HG03521 (cell line): ENCODE data around the gene CAMK2N1.
"Not testable (repeated sequence)": the region's sequence is repeated elsewhere in the genome, so short reads cannot be mapped to it uniquely, and the experiment has no call there.

ENCODE experiments used
- ATAC-seq: cut with Tn5 transposase; IDR thresholded peaks from one replicate; pipeline ENCODE4 v1.9.1; 2021; ENCODE audit warnings: mild to moderate bottlenecking, moderate library complexity; ENCODE audit not compliant: unreplicated experiment

Gene CAMK2N1

DNA sequence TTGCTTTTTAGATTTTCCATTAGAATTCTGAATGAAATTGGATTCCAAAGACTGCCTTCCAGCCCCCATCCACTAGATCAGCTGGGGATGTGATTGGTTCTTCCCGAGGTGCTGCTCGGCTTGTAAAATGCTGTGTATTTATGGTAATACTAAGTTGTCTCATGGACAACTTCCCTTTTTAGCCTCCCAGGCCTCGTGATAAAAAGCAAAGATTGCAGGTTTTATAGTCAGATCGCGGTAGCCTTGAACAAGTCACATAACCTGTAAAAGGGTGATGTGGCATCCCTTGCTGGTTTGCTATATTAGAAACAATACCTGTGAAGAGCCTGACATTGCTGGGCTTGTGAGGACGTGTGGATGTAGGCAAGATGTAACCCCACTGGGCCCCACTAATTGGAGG is 11.5 kb upstream of the CAMK2N1 start:
- ATAC-seq, result no peak

DNA sequence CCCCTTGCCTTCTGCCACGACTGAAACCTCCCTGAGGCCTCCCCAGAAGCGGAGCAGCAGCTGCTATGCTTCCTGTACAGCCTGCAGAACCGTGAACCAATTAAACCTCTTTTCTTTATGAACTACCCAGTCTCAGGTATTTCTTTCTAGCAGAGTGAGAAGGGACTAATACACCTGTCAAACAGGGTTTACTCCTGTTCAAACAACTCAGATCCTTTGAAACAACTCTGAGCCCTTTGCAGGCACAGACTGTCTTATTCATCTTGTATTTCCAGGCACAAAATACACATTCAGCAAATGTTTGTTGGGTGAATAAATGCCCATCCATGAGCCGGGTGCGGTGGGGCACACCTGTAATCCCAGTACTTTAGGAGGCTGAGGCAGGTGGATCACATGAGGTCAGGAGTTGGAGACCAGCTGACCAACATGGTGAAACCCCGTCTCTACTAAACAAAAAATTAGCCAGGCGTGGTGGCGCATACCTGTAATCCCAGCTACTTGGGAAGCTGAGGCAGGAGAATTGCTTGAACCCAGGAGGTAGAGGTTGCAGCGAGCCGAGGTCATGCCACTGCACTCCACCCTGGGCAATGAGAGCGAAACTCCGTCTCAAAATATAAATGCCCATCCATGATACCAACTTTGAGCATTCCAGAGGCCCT is 10.8 kb upstream of the CAMK2N1 start:
- ATAC-seq, result not testable (repeated sequence)

DNA sequence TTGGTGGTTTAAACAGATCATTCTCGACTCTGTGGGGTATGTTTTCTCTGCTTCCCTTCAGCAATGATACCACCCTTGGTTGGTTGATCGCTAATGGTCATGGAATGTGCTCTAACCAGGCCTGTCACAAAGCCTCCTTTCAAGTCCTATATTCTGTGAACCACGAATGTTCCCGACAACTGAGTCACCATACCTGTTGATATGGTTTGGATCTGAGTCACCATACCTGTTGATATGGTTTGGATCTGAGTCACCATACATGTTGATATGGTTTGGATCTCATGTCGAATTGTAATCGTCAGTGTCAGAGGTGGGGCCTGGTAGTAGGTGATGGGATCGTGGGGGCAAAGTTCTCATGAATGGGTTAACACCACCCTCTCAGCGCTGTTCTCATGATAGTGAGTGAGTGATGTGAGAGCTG is 10.2 kb upstream of the CAMK2N1 start:
- ATAC-seq, result no peak

DNA sequence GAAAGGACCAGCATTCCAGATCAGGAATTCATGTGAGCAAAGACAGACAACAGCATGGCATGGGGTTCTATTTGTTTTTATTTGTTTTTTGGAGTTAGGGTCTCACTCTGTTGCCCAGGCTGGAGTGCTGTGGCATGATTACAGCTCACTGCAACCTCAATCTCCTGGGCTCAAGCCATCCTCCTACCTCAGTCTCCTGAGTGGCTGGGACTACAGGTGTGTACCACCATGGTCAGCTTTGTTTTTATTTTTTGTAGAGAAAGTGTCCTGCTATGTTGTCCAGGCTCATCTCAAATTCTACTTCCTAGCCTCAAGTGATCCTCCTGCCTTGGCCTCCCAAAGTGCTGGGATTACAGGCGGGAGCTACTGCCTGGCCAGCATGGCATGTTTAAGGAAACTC is 9.7 kb upstream of the CAMK2N1 start:
- ATAC-seq, result no peak

DNA sequence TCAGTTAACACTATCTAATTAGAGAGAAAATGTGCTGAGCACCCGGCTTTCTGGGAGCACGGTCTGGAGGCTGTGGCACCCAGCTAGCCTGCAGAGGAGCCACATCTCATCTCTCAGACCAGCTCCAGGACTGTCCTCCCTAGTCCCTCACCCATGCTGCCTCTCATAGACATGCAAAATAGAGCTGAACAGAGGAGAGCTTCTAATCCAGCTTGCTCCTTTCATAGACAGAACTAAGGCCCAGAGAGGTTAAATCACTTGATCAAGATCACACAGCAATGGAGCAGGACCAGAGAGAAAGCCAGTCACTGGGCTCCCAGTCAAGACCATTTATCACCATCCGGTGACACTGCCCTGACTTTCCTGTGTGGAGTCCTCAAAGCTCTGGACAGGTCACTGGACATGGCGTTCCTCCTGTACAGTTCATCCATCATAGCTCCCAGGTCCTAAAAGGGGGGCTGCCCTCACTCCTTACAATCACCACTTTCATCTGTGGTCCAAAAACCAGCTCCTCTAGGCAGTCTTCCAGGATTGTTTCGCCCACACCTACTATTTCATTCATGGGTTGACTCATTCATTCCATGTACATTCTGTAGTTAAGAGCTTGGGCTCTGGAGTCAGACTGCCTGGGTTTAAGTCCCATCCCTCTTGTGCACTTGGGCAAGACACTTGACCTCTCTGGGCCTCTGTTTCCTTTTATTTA is 8.8 kb upstream of the CAMK2N1 start:
- no peak for ATAC-seq

DNA sequence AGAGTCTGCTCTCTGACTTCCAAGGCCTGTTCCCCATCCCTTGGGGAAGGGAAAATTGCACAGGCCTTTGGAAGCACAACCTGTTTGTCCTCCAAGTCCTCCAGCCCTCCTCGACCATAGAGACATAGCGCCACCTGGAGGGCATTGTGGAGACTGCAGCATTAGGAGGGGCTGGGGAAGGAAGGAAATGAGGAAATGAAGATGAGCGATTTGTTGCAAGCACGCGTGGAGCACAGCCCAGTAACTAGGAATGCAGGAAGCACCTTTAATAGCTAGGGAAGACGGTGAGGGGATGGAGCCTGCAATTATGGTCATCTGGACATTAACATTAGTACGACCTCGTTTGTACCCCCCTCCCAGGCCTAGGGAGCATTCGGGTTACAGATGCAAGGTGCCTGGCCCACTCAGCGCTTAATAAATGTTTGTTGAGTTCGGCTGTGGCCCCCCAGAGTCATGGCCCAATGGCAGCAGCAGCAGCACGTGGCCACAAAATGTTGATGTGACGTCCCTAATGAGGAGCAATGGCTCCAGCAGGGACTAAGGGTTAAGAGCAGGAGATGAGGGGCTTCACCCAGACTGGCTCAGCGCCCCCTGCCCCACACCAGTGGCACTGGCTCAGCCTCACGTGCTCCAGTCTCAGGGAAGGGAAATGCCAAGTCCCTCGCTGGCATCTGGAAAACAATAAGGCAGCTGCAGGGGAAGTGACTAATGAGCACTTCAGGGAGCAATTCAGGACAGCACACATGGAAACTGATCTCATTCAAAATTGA is 8.0 kb upstream of the CAMK2N1 start:
- no peak for ATAC-seq

DNA sequence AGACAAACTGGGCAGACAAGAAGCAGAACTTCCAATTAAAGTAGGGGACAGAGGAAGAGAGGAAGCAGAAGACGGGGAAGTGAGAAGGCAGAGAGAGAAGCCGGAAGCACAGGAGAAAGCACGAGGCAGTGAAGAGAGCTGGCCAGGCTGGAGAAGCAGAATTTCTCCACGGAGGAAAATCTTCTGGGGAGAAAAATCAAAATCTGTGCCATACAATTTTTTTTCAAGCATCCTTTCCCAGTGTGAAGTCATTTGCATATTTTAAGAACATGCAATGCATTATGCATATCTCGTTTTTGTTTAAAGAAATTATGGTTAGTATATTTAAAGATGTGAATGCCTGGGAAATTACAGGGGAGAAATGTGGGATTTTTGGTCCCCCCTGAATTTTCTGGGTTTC is 7.3 kb upstream of the CAMK2N1 start:
- ATAC-seq, result no peak

DNA sequence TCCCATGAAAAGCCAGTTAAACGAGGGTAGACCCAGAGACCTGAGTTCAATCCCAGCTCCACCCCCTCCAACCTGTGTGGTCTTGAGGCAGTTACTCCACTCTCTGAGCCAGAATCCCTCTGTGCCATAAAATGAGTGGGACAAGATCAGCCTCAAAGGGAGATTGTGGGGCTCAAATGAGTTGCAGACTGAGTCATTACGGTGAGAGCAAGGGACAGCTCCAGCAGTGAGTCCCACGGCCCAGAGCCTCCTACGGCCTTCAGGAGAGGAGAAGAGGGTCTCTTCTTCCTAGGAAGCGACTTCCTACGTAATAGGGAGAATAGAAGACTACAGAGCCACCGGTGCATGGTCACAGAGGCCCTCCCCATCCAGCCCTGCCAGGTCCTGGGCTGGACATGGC is 6.7 kb upstream of the CAMK2N1 start:
- ATAC-seq, result no peak

DNA sequence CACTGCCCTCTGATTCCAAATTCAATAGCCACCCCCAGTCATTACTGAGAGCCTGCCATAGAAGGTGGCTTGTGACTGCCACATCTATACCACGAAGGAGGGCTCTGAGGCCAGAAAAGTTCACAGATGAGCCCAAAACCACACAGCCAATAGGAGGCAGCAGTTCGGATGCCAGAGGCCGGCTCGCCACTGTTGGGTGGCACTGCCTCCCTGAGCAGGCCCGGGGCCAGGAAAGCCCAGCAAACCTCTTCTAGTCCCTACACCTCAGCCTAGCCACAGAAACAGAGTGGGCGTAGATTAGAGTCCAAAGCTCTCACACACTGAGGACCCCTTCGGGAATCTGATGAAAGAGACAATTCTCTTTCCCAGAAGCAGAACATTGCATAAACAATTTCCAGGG is 5.9 kb upstream of the CAMK2N1 start:
- no peak for ATAC-seq

DNA sequence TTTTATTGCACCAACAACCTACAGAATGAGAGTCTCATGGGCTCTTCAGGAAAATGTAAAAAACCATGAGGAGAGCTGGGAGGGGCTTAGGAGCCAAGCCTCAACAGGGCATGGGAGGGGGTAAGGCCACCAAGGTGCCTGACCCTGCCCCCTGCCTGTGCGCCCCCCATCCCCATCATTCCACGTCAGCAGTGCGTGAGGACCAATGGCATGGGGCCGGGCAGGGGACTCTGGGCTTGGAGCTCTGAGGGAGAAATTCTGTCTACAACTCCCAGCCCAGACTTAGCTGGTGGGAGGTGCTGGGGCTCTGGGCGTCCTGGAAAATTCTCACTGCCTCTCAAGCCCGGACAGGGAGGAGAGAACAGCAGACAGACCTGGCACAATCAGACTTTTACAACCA is 5.2 kb upstream of the CAMK2N1 start:
- ATAC-seq, result no peak

DNA sequence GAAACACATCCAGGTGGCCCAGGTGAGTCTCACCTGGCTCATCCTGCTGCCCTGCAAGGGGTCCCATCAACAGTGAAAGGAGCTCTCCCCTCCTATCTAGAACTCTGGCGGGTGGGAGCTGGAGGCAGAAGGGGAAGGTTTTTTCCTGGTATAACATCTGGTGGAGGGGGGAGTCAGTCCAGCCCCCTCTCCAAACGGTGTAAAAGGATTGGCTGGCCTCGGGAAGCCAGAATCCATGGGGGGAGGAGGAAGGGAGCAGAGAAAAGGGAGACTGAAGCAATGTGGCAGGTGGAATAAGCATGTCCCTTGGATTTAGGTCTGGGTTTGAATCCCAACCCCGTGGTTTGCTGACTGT is 1.2 kb upstream of the CAMK2N1 start:
- ATAC-seq, result no peak

DNA sequence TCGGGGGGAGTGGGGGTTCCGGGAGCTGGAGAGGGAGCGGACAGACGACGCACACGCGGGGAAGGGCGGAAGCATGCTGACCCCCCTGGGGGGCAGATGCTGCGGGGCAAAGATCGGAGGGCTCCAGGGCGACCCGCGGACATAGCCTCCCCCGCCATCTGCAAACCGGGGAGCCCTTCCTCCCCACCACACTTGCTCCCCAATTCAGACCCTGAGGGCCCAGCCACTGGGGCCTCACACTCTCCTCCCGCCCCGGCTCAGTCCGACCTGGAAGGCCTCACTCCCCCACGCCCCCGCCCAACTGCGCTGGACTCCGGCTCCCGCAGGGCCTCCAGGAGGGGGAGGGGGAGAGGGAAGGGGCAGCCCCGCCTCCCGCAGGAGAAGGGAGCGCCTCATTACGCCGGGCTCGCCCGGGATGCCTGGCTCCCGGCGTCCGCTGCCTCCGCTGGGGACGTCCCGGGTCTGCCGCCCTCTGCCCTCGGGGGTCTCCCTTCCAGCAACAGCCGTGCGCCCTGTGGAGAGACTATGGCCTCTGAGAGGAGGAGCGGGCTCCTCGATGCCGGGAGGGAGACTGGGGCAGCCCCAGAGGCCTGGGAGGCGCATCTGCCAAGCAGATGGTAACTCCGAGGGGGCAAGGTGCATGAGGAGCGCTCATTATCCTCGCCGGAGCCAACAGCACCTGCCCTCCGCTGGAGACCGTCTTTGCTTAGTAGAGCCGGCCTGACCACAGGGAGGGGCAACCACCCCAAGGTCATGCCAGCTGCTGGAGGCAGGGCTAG is 636 bp upstream of the CAMK2N1 start:
- no peak for ATAC-seq

DNA sequence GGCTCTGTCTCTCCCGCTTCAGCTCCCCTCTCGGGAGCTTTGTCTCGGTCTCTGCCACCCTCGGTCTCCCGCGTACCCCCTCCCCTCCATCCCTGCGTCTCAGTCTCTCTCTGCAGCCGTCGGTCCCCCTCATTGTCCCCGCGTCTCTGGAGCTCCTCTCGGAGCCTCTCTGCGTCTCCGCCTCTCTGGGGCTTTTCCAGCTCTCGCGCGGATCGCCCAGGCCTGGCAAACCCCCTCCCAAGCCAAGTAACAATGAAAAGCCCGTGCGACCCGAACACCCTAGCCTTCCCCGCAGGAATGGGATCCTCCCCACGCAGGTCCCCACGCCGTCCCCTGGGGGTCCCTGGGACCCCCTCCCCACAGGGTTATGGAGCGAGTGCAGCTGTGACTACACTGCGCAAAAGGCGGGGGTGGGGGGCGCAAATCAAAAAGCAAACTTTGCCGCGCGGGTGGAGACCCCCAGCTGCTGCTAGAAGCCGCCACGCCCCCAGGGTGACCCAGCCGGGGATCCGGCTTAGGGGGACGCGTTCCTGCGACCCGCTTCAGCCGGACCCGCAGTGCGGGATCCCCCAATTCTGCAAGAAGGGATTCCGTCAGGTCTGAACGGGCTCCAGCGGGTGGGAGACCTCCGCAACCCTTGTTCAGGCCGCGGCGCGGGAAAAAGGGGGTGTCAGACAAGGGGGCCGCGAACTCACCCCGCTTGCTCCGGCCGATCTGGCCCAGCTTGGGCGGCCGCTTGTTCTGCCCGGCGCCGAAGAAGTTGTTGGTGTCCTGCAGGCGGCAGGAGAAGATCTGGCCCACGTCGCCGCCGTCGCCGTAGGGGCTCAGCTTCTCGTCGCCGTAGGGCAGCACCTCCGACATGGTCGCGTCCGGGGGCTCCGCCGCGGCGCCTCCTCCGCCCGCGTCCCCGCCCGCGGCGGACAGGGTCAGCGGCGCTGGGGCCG is 1.2 kb downstream of the CAMK2N1 start:
- no peak for ATAC-seq

DNA sequence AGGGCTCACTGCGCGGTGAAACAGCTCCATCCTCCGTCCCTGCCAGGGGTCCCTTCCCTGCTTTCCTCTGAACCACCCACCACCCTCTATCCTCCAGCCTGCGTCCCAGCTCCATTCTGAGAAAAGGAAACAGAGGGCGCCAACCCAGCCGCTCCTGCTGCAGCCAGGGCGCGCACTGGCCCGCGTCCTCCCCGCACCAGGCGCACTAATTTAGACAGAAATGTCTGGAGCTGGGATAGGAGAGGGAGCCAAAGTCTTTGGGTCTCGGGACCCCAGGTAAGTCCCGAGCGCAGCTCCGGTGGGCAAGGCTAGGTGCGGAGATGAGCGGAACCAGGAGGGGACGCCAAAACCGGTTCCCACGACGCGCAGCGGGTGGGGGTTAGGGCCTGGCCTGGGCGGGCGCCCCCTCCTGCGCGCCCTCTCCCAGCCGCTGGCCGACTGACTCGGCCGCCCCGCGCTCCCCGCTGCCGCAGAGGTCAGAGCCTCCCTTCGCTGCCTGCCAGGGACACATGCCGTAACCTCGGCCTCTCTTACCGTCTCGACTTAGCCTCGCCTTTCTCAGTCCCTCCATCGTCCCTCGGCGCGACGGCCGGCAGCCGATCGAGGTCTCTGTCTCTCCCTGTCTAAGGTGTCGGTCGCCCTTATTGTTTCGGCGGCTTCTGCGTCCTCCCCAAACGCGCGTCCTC is 2.0 kb downstream of the CAMK2N1 start:
- no peak for ATAC-seq

DNA sequence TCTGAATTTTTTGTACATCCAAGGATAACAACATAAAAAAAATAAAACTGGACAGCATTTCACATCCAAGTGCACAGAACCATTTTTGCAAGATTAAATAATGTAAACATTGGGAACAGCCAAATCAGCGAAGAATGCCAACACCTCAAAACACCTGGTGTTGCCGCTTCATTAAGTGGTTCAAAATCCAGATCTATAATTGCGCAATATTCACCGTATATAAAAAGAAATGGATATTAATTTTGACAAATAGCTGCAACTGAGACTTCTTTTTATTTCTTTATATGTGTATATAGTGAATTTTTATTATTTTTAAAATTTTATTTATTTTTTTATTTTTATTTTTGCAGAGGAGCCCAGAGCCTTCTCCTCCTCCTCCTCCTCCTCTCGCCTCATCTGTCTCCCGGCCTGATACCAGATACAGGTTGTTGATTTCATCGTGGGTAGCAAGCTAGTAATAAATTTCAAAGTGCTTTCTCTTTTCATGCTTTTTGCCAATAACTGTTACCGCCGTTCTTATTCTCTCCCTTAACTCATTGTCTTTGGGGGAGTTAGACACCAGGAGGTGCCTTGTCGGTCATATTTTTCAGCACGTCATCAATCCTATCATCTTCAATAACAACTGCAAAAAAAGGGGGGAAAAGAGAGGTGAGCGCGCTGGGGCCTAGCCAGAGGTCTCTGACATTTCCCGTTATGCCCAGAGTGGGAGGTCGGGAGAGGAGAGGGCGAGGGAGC is 2.7 kb downstream of the CAMK2N1 start:
- ATAC-seq, result no peak

DNA sequence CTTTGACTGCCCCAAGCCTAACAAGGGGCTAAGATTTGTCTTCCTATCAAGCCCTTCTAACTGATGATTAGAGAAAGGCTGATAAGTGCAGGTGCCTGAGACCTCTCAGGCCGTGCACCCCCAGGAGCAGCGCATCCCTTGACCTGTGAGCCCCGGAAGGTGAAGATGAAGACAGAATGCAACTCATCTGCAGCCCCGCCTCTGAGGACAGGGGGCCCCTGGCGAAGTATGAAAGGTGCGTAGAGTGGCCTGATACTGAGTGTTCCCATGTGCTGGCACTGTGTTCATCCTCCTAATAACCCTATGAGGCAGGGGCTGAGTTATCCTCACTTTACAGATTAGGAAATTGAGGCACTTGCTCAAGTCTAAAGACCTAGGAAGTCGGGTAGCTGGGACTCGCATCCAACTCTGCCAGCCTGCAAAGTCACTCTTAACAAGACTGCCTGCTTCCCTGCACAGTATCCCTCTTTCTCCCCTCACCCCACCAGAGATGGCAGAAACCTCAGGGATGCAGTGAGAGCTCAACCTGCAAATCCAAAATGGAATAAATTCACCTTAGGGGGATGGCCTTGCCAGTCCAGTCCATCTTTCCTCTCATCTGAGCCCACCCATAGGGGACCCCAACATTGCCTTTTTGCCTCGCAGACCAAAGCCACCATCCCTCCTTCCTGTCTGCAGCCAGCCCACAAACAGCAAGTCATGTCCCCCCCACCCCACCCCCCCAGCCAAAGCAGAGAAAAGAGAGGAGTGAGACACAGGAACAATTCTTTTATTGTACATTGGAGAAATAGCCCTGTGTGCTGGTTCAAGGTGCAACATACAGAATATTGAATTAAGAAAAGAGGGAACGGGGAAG is 4.1 kb downstream of the CAMK2N1 start:
- ATAC-seq, result no peak

DNA sequence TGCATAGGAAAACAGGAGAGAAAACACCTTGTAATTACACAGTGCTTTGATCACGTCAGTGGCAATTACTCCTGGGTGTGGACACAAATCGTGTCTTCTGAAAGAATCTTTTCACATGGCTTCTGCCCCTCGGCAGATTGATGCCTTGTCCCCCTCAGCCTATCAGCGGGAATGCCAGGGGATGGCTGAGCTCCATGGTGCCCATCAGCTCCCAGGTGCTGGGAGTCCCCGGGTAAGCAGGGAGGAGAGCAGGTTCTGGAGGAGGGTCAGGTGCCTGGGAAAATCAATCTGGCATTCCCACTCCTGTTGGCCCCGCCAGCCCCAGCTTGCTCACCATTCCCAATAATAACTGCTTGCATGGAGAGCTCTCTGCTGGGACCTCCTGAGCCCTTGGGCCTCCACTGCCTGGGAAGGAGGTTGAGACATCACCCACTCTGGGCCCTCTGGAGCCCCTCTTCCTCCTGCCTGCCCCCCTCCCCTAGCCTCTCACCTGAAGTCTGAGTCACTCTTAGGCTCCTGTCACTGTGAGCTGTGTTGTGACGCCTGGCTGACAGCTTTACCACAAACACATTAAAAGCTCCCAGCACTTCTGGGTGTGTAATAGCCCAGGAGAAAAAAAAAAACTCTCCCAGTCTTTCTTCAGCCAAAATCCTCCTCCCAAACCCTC is 4.9 kb downstream of the CAMK2N1 start:
- no peak for ATAC-seq
